Thoracic aorta (tissue), 2 donors: ENCODE measurements around the gene TMEM181. TPM values are rescaled to one million over a fixed set of nuclear protein-coding genes. Genes with fewer than 3 reads are reported as not detected.
A peak's percentile ranks its signal among the peaks of the same experiment; 100 is the strongest.
"Not testable (repeated sequence)": the region's sequence is repeated elsewhere in the genome, so short reads cannot be mapped to it uniquely, and the experiment has no call there.

Experiments used
- ATAC-seq: fragments of 150-250 bp; one replicate; pipeline ENCODE4 v1.8.0; 2017; ENCODE audit warnings: low read depth; ENCODE audit not compliant: insufficient number of reproducible peaks, low FRiP score
- DNase-seq: peaks from one replicate; pipeline ENCODE4 v3.0.0-alpha.2; 2020; ENCODE audit warnings: low spot score
- H3K27ac ChIP-seq, 2 donors: fragments of 200-600 bp; sonication (generic); 1 replicate in 1 of 2; 2 replicates in 1 of 2; pipeline ENCODE4 v1.5.1; 2016; ENCODE audit warnings: mild to moderate bottlenecking in 2 of 2, moderate library complexity in 2 of 2
- H3K27me3 ChIP-seq: fragments of 200-600 bp; sonication (generic); replicated peaks from 2 replicates; pipeline ENCODE4 v1.6.0; 2016; ENCODE audit warnings: mild to moderate bottlenecking; ENCODE audit not compliant: insufficient read depth
- H3K36me3 ChIP-seq: fragments of 200-600 bp; sonication (generic); one replicate; pipeline ENCODE4 v1.5.1; 2016
- H3K4me1 ChIP-seq, 2 donors: fragments of 200-600 bp; sonication (generic); 1 replicate in 1 of 2; 2 replicates in 1 of 2; pipeline versions ENCODE4 v1.5.1 to v1.6.0; 2016; ENCODE audit warnings: low read depth in 2 of 2, mild to moderate bottlenecking in 1 of 2; ENCODE audit not compliant: control insufficient read depth in 1 of 2
- H3K4me3 ChIP-seq: fragments of 200-600 bp; sonication (generic); 2 replicates; pipeline ENCODE4 v1.5.1; 2016; ENCODE audit warnings: mild to moderate bottlenecking
- H3K9me3 ChIP-seq: fragments of 200-600 bp; sonication (generic); 2 replicates; pipeline ENCODE4 v1.5.1; 2016
- total RNA-seq, 2 donors: library from RNA; depleted of rRNA; stranded (reverse); fragments of >200 nt; gene quantifications; one replicate each; pipeline versions ENCODE4 v1.1.0 to v1.2.3, GENCODE V29; 2016
- TF ChIP-seq, protein P1 (sequence below): fragments of 200-600 bp; sonication (generic); IDR thresholded peaks from one replicate; pipeline ENCODE4 v1.5.1; 2019; ENCODE audit warnings: antibody characterized with exemption

TMEM181 gene
- total RNA-seq, 2 donors from 2014 or later: 21.4 to 26.3 TPM

DNA sequence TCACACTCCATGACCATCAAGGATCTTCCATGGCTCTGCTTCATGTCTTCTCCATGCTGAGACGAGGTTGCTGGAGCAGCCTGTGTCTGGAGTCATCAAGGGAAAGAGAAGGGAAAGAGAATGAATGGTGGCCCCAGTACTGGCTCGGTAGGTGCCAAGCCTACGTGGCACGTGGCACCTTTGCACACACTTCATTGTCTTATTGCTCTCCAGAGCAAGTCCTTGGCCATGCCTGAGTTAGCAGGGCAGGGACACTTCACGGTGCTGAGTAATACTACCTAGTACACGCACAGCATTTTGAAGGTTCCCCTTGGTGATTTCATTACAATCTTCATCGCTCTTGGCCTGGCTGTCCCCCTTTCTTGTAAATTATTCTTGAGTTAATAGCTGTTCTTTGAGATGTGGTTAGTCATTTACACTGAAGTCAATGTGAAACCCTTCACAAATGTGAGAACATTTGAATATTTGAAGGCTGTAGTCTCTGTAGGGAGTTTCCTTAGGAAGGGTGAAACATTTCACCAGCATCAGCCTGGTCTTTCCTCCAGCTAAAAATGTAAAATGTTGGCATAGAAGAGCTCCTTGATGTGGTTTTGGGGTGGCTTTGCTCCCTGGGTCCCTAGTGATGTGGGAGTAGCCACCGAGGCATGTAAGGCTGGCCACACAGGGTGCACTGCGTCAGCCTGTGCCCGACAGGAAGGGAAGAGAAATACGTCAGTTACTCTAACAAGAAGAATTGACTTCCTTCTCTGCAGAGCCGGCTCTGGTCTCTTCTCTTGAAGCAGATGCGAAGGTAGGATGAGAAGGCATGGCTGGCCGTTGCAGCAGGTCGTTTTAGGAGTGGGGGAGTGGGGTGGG lies 89.6 kb downstream of the TMEM181 start, which contains the start of gene SYTL3:
TSS of gene SYTL3 (plus strand) at position 766 of the 855 bp plus-strand sequence. CDS start 13,215 bp downstream, outside the sequence.
- H3K4me3 ChIP-seq: peak within 1 kb of the TSS; percentile 37
- DNase-seq (no peak), ATAC-seq (no peak)
- H3K36me3 ChIP-seq: no peaks in the 10 kb centered on the region
- H3K27me3 ChIP-seq: no peaks in the 10 kb centered on the region
- peaks cover 0 to 29% of the 10 kb centered on the region in 2 donors for H3K4me1 ChIP-seq
- peak within 1 kb of the TSS; percentile 30 to 58 for H3K27ac ChIP-seq
- no peaks in the 10 kb centered on the region for H3K9me3 ChIP-seq
- TF ChIP-seq, protein P1, sequence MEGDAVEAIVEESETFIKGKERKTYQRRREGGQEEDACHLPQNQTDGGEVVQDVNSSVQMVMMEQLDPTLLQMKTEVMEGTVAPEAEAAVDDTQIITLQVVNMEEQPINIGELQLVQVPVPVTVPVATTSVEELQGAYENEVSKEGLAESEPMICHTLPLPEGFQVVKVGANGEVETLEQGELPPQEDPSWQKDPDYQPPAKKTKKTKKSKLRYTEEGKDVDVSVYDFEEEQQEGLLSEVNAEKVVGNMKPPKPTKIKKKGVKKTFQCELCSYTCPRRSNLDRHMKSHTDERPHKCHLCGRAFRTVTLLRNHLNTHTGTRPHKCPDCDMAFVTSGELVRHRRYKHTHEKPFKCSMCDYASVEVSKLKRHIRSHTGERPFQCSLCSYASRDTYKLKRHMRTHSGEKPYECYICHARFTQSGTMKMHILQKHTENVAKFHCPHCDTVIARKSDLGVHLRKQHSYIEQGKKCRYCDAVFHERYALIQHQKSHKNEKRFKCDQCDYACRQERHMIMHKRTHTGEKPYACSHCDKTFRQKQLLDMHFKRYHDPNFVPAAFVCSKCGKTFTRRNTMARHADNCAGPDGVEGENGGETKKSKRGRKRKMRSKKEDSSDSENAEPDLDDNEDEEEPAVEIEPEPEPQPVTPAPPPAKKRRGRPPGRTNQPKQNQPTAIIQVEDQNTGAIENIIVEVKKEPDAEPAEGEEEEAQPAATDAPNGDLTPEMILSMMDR: no peak

DNA sequence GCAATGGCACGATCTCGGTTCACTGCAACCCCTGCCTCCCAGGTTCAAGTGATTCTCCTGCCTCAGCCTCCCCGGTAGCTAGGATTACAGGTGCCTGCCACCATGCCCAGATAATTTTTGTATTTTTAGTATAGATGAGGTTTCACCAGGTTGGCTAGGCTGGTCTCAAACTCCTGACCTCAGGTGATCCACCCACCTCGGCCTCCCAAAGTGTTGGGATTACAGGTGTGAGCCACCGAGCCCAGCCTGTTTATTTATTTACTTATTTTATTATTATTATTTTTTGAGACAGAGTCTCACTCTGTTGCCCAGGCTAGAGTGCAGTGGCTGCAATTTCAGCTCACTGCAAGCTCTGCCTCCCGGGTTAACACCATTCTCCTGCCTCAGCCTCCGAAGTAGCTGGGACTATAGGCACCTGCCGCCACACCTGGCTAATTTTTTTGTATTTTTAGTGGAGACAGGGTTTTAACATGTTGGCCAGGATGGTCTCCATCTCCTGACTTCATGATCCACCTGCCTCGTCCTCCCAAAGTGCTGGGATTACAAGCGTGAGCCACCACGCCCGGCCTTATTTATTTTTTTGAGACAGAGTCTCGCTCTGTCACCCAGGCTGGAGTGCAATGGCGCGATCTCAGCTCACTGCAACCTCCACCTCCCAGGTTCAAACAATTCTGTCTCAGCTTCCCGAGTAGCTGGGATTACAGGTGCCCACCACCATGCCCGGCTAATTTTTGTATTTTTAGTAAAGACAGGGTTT lies 92.3 kb downstream of the TMEM181 start:
- DNase-seq: not testable (repeated sequence)

DNA sequence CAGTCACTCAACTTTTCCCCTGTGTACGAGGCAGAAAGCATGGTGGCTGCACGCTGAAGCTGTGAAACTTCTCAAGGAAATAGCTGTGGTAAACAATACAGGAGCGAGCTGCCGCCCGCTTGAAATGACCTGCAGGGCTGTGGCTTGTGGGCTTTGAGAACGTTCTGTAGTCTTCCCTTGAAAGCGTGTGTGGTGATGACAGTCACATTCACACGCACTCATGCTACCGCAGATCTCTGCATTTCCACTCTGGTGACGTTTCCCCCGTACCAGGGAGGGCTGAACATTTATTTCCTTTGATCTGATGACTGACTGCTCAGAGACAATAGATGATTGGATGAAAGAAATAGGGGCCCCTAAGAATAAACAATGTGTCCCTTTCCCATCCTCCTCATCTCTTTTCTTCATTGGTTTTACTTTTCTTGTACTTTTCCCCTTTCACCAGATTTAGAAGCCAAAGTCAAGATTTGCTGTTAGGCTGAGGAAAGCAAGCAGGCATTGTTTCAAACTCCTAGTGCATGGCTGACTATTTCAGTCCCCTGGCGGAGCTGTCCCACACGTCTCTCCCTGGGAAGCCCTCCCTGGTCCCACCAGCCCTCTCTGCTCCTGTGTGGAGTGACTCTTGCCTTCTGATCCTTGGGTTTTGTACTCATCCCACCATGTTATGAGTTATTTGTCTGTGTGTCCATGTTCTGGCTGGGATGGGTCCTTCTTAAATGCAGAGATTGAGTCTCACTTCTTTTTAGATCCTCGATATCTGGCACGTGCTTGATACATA lies 93.9 kb downstream of the TMEM181 start:
- no peaks in the 10 kb centered on the region for H3K9me3 ChIP-seq
- no peaks in the 10 kb centered on the region for H3K27me3 ChIP-seq
- H3K4me1 ChIP-seq: peaks cover 0 to 27% of the 10 kb centered on the region in 2 donors
- TF ChIP-seq, protein P1: no peak
- H3K27ac ChIP-seq: peak overlapping the region in 1 of 2 donors; percentile 8
- ATAC-seq (no peak), DNase-seq (no peak)
- no peaks in the 10 kb centered on the region for H3K36me3 ChIP-seq
- no peak overlapping the region for H3K4me3 ChIP-seq

More for the DNA sequence above, 92.3 kb downstream of the TMEM181 start:
- not testable (repeated sequence) for H3K9me3 ChIP-seq, H3K27me3 ChIP-seq, H3K36me3 ChIP-seq, H3K4me3 ChIP-seq, H3K27ac ChIP-seq, ATAC-seq
- peaks cover 0 to 30% of the 10 kb centered on the region in 2 donors for H3K4me1 ChIP-seq

DNA sequence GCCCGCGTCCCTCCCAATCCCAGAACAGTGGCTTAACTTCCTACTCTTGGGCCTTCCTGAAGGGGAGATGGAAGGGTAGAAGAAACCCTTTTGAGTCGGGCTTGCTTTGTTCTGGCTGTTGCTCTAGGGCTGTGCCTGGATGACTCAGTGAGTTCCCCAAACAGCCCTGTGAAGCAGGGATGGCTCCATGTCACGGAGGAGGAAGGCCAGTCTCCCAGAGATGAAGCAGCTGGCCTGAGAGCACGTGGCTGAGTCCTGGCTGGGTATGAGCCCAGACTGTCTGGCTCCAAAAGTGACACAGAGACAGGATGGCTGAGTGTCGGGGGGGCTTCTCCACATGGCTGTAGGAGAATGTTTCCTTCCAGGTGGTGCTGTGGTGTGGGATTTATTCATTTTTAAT lies 94.6 kb downstream of the TMEM181 start:
- Histone ChIP-seq H3K4me1 (peaks cover 0 to 20% of the 10 kb centered on the region in 2 donors), H3K27ac (peak overlapping the region in 1 of 2 donors; percentile 8), H3K4me3 (no peak overlapping the region), H3K27me3 (no peaks in the 10 kb centered on the region), H3K36me3 (no peaks in the 10 kb centered on the region), H3K9me3 (no peaks in the 10 kb centered on the region)
- DNase-seq: no peak
- TF ChIP-seq, protein P1: no peak
- no peak for ATAC-seq

DNA sequence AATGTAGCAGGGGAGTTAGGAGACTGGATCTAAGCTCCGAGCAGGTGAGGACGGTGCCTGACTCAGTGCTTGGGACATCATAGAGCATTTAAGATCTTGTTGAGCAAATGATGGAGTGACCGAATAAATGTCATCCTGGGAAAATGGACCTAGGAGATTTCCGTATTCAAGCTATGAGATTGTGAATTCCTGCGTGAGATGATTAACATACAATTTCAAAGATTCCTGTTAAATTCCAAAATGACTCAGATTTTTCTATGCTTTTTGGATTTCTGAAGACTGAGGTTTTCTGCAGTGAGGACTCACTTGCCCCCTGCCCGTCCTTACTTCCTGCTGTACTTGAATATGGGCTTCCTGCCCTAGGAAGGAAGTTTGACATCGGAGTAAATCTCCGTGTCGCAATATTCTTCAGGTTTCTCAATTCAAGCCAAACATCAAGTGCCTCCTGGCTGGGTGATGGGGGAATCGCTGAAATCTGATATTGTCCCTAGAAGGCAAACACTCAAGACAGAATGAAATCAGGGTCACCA lies 95.1 kb downstream of the TMEM181 start:
- peaks cover 0 to 16% of the 10 kb centered on the region in 2 donors for H3K4me1 ChIP-seq
- ATAC-seq: no peak
- H3K27ac ChIP-seq: peak overlapping the region in 1 of 2 donors; percentile 8
- H3K9me3 ChIP-seq: no peaks in the 10 kb centered on the region
- no peaks in the 10 kb centered on the region for H3K36me3 ChIP-seq
- no peaks in the 10 kb centered on the region for H3K27me3 ChIP-seq
- H3K4me3 ChIP-seq: no peak overlapping the region
- no peak for DNase-seq
- TF ChIP-seq, protein P1: no peak
